Measurements from ENCODE around the gene SETD2.

DNA sequence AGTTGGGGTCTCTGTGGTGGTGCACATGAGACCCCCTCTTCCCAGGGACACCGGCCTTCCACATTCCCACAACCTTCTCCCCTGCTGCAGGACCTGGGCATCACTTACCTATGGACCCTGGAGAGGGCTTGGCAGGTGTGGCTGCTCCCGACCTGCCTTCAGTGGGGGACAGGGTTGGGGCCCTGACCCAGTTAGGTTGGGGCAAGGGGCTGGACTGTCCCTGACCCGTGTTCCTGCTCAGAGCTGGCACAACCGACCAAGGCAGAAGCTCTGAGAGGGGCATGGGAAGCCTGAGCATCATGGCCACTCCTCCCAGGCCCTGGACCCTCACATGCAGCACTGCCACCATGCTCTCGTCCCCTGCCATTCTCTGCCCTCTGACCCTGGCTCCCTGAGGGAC lies 178.3 kb downstream of the SETD2 start:
- TF ChIP-seq CTCF (IDR thresholded peaks at IDR 0.05), result no peak
- TF ChIP-seq POLR2A (IDR thresholded peaks at IDR 0.05), result no peak
- no peak for TF ChIP-seq POLR2AphosphoS5 (IDR thresholded peaks at IDR 0.05)
